Uterus (tissue), 4 donors: ENCODE results near the gene CLOCK. TPM values are rescaled to one million over a fixed set of nuclear protein-coding genes. Genes with fewer than 3 reads are reported as not detected.

ENCODE experiments used
- DNase-seq, 2 donors: peaks; one replicate each; pipeline ENCODE4 v3.0.0-alpha.2; 2019 to 2020
- H3K27ac ChIP-seq, 2 donors: fragments of 200-600 bp; sonication (generic); 1 replicate in 1 of 2; 2 replicates in 1 of 2; pipeline ENCODE4 v1.5.1; 2016 to 2018
- H3K27me3 ChIP-seq, 2 donors: fragments of 200-600 bp; sonication (generic); one replicate each; pipeline ENCODE4 v1.5.1; 2018 to 2019; ENCODE audit warnings: control low read depth in 1 of 2
- H3K36me3 ChIP-seq, 2 donors: fragments of 200-600 bp; sonication (generic); one replicate each; pipeline ENCODE4 v1.5.1; 2019; ENCODE audit warnings: control low read depth in 1 of 2
- H3K4me1 ChIP-seq, 2 donors: fragments of 200-600 bp; sonication (generic); one replicate each; pipeline ENCODE4 v1.5.1; 2018 to 2019; ENCODE audit warnings: control low read depth in 1 of 2
- H3K4me3 ChIP-seq, 2 donors: fragments of 200-600 bp; sonication (generic); 1 replicate in 1 of 2; 2 replicates in 1 of 2; pipeline ENCODE4 v1.5.1; 2018 to 2019; ENCODE audit warnings: mild to moderate bottlenecking in 1 of 2
- H3K9me3 ChIP-seq, 2 donors: fragments of 200-600 bp; sonication (generic); one replicate each; pipeline ENCODE4 v1.5.1; 2019; ENCODE audit warnings: control low read depth in 1 of 2
- CTCF ChIP-seq, 4 experiments: fragments of 200-600 bp in 2 of 4; fragments of 450-650 bp in 2 of 4; sonication (generic) in 2 of 4; IDR thresholded peaks; one replicate each; pipeline ENCODE4 v1.5.1; 2016 to 2019; ENCODE audit warnings: antibody characterized with exemption in 4 of 4, mild to moderate bottlenecking in 2 of 4, moderate library complexity in 1 of 4
- POLR2A ChIP-seq, 2 donors: fragments of 450-650 bp; IDR thresholded peaks; one replicate each; pipeline ENCODE4 v1.6.1; 2016; ENCODE audit warnings: antibody characterized with exemption in 2 of 2, mild to moderate bottlenecking in 1 of 2, moderate library complexity in 1 of 2
- intact Hi-C: fragments of 100-400 bp; cut with DNase I; formaldehyde crosslinking; loops from one replicate; pipeline ENCODE4 v1.15.1; 2023; ENCODE audit warnings: low total_unique reads
- total RNA-seq, 4 donors: library from RNA; depleted of rRNA in 3 of 4; stranded (reverse); fragments of >200 nt in 3 of 4; gene quantifications; one replicate each; pipeline versions ENCODE4 v1.1.0 to v1.2.4, GENCODE V29; 2014 to 2023
- donor health status: DM: yes; HTN: yes; CAD: no.

CLOCK gene
- total RNA-seq, 4 donors from 2014 or later: 13.3 to 60.3 (median 29.1) TPM

- no peaks in the 10 kb centered on the region for H3K4me1 ChIP-seq
- intact Hi-C loops: no loop called here
- H3K36me3 ChIP-seq: no peaks in the 10 kb centered on the region
- no peaks in the 10 kb centered on the region for H3K27me3 ChIP-seq
- H3K27ac ChIP-seq: no peak overlapping the region
- no peak overlapping the region for H3K4me3 ChIP-seq
- TF ChIP-seq CTCF (IDR thresholded peaks at IDR 0.05): no peak
- TF ChIP-seq POLR2A (IDR thresholded peaks at IDR 0.05): no peak
- no peak for DNase-seq
- H3K9me3 ChIP-seq: no peaks in the 10 kb centered on the region
Measured at GRCh38 chr4:55437823-55438222, 108.9 kb downstream of the CLOCK start.

DNA sequence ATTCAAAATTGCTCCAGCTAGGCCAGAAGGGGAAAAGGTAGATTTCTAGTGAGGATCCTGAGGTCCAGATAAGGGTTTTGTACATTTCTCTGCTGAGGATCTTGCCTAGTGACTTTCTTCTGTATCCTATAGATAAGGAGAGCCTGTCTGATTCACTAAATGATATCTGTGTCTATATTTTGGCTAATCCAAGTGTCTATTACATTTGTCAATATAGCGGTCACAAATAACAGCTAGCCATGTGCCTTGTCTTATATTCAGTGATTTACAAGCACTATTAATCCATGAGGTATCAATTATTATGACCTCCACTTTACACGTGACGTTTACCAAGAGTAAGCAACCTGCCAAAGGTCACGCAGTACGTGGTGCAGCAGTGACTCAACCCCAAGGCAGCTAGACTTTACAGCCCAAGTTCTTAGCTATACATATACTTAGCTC is 109.3 kb downstream of the CLOCK start:
- intact Hi-C loops: no loop called here
- Histone ChIP-seq H3K9me3 (no peaks in the 10 kb centered on the region), H3K36me3 (no peaks in the 10 kb centered on the region), H3K27me3 (no peaks in the 10 kb centered on the region), H3K4me1 (no peaks in the 10 kb centered on the region), H3K4me3 (no peak overlapping the region), H3K27ac (no peak overlapping the region)
- no peak for DNase-seq
- TF ChIP-seq POLR2A (IDR thresholded peaks at IDR 0.05) (no peak), CTCF (IDR thresholded peaks at IDR 0.05) (no peak)

DNA sequence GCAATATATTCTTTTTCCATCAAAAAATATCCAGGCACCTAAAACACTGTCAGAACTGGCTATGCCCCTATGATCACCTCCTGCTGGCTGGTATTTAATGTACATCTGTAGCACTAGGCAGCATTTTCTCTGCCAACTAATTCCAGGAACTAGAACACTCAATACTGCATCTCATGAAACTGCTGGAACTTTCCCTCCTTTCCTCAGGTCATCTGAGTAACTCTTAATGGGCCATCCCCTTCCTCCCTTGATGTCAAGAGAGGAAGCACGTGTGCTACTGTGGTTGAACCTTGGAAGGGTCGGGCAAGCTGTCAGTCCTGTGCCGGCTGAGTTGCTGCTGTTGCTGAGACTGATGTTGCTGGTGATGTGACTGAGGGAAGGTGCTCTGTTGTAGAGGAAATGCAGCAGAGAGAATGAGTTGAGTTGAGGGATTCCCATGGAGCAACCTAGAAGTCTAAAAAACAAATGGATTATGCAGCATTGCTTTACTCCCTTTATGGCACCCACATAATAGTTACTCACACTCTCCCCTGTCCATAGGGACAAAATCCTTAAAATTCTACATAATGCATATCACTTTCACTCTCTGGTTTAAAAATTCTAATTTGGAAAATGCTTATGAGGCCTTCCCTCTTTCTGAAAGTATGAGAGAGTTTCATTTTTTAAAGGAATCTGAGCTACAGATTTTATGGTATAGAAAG is 111.4 kb downstream of the CLOCK start:
- intact Hi-C loops: no loop called here
- peak in 2 of 4 experiments; percentile 9 to 15 for TF ChIP-seq CTCF (IDR thresholded peaks at IDR 0.05)
- TF ChIP-seq POLR2A (IDR thresholded peaks at IDR 0.05): no peak
- Histone ChIP-seq H3K9me3 (no peaks in the 10 kb centered on the region), H3K27ac (no peak overlapping the region), H3K36me3 (no peaks in the 10 kb centered on the region), H3K4me3 (no peak overlapping the region), H3K4me1 (no peaks in the 10 kb centered on the region), H3K27me3 (no peaks in the 10 kb centered on the region)
- no peak for DNase-seq

DNA sequence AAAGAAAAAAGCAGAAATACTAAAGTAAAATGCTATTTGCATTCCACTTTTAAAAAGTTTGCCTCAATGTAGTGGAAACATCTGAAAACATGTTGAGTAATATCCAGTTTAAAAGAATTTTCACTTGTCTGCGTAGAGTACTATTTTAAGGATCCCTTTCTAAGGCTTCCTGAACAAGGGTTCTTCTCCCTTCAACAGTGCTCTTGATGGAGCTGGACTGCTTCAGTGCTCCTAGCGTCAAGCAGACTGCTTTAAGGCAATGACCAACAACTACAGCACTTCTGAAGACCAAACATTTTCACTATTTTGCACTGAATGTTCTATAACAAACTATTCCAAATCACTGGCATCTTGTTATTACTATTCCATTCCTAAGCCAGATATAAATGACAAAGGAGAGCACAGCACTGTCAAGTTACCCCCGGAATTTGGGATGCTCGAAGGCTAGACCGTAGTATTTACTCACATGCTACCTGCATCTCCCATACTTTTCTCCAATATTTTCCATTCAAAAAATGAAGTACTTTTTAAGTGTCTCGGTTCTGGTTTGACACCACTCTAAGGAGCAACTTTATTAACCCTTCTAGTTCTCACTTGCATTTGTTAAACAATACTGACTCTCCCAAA is 114.9 kb downstream of the CLOCK start:
- TF ChIP-seq POLR2A (IDR thresholded peaks at IDR 0.05) (no peak), CTCF (IDR thresholded peaks at IDR 0.05) (no peak)
- Histone ChIP-seq H3K36me3 (no peaks in the 10 kb centered on the region), H3K4me3 (no peak overlapping the region), H3K27ac (no peak overlapping the region), H3K27me3 (no peaks in the 10 kb centered on the region), H3K4me1 (no peaks in the 10 kb centered on the region), H3K9me3 (no peaks in the 10 kb centered on the region)
- intact Hi-C loops: no loop called here
- DNase-seq: no peak

DNA sequence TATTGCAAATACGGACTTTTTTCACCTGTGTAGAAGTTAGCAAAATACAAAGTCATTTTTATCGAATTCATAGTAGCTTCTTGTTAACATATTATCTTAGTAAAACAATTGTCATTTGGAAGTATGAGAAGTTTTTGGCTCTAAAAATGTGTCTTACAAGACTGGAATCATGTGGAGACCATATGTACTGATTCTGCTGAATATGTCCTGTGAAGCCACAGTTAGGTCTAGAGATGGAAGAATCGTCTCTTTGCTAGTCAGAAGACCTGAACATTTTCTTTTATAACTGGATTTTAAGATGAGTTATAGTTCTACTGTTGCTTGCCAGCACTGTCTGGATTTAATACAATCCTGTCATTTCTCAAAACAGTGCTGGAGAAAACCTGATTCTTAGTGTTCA is 121.9 kb downstream of the CLOCK start:
- Histone ChIP-seq H3K27me3 (no peaks in the 10 kb centered on the region), H3K27ac (no peak overlapping the region), H3K9me3 (no peaks in the 10 kb centered on the region), H3K4me1 (no peaks in the 10 kb centered on the region), H3K36me3 (no peaks in the 10 kb centered on the region), H3K4me3 (no peak overlapping the region)
- TF ChIP-seq CTCF (IDR thresholded peaks at IDR 0.05) (no peak), POLR2A (IDR thresholded peaks at IDR 0.05) (no peak)
- intact Hi-C loops: no loop called here
- DNase-seq: no peak
